ENCODE measurements around the gene POLG2. TPM values are rescaled to one million over a fixed set of nuclear protein-coding genes. Genes with fewer than 3 reads are reported as not detected.

POLG2 gene
- total and polyA plus RNA-seq, 9 of the 15 experiments (the other 6 are each of a cell fraction or from before 2014, with no cell fraction given), result 13.4 to 44.8 (median 37.0) TPM

- TF ChIP-seq HNRNPUL1 (IDR thresholded peaks at IDR 0.05; ENCODE audit: low read length) (no peak), NFATC3 (IDR thresholded peaks at IDR 0.05) (no peak), ZNF133 (CRISPR knock-in tag; IDR thresholded peaks at IDR 0.05) (no peak), SETDB1 (IDR thresholded peaks at IDR 0.05; ENCODE audit: low read length) (no peak), PCBP1 (IDR thresholded peaks at IDR 0.05; ENCODE audit: low read depth, low read length, poor library complexity, severe bottlenecking) (peak; percentile 2), GTF2F1 (IDR thresholded peaks at IDR 0.05; ENCODE audit: low read depth, low read length) (peak; percentile 97), ZNF224 (CRISPR knock-in tag; IDR thresholded peaks at IDR 0.05) (no peak), TOE1 (IDR thresholded peaks at IDR 0.05; ENCODE audit: borderline replicate concordance) (no peak), TOE1 (CRISPR knock-in tag; IDR thresholded peaks at IDR 0.05; ENCODE audit: borderline replicate concordance, low read depth) (peak; percentile 96; the same call in 1 of the 2 replicates), DDX20 (tag; IDR thresholded peaks at IDR 0.05; ENCODE audit: low read depth) (no peak), NR3C1 (CRISPR knock-in tag; IDR thresholded peaks at IDR 0.05) (no peak), CHD4 (IDR thresholded peaks at IDR 0.05; ENCODE audit: insufficient read depth, insufficient replicate concordance, low read depth, low read length, poor library complexity, severe bottlenecking) (no peak), ZNF197 (CRISPR knock-in tag; IDR thresholded peaks at IDR 0.05; ENCODE audit: low read depth) (peak; percentile 17; the same call in 1 of the 2 replicates), ZHX1 (conservative IDR thresholded peaks at IDR 0.05; ENCODE audit: low read length) (0 out of 2 replicates have a peak, but pooled peaks have one; percentile 22), NFIX (CRISPR knock-in tag; IDR thresholded peaks at IDR 0.05; ENCODE audit: low read depth) (no peak), HNRNPK (IDR thresholded peaks at IDR 0.05; ENCODE audit: low read depth, low read length, poor library complexity, severe bottlenecking) (no peak), E2F3 (CRISPR knock-in tag; IDR thresholded peaks at IDR 0.05) (no peak), TEAD2 (tag; IDR thresholded peaks at IDR 0.05) (0 out of 2 replicates have a peak, but pooled peaks have one; percentile 65), ZBED1 (IDR thresholded peaks at IDR 0.05) (peak; percentile 86), SMAD1 (IDR thresholded peaks at IDR 0.05; ENCODE audit: low read depth, low read length, partially characterized antibody) (peak; percentile 97), GTF2E2 (tag; IDR thresholded peaks at IDR 0.05) (peak; percentile 91), DMBX1 (CRISPR knock-in tag; IDR thresholded peaks at IDR 0.05; ENCODE audit: borderline replicate concordance) (no peak), YY1 (IDR thresholded peaks at IDR 0.05; ENCODE audit: borderline replicate concordance in 1 of 3, control insufficient read depth in 1 of 3, extremely low read depth in 1 of 3, insufficient read depth in 3 of 3, insufficient read length in 1 of 3, insufficient replicate concordance in 2 of 3, low read depth in 1 of 3, low read length in 2 of 3) (peak in 1 of 3 experiments; percentile 77), SIN3A (IDR thresholded peaks at IDR 0.05; ENCODE audit: borderline replicate concordance in 2 of 2, control insufficient read depth in 1 of 2, low read depth in 2 of 2, low read length in 2 of 2) (peak; percentile 81 to 83; a peak in 2 of 4 replicates), SAP30 (IDR thresholded peaks at IDR 0.05; ENCODE audit: borderline replicate concordance, insufficient read depth, low read depth, low read length, poor library complexity, severe bottlenecking) (peak; percentile 81), STAT5A (IDR thresholded peaks at IDR 0.05; ENCODE audit: borderline replicate concordance, low read length) (0 out of 2 replicates have a peak, but pooled peaks have one; percentile 35), HNRNPL (IDR thresholded peaks at IDR 0.05; ENCODE audit: low read depth, low read length) (peak; percentile 72; the same call in 1 of the 2 replicates)
Observed at GRCh38 chr17:64506201-64506575, 9.3 kb upstream of the POLG2 start, which contains the start of gene DDX5 (continued).
